Measurements from ENCODE around the gene TPM4. TPM values are rescaled to one million over a fixed set of nuclear protein-coding genes. Genes with fewer than 3 reads are reported as not detected.

Gene TPM4
- total RNA-seq, 2 donors from 2014 or later, result 261 to 388 TPM

DNA sequence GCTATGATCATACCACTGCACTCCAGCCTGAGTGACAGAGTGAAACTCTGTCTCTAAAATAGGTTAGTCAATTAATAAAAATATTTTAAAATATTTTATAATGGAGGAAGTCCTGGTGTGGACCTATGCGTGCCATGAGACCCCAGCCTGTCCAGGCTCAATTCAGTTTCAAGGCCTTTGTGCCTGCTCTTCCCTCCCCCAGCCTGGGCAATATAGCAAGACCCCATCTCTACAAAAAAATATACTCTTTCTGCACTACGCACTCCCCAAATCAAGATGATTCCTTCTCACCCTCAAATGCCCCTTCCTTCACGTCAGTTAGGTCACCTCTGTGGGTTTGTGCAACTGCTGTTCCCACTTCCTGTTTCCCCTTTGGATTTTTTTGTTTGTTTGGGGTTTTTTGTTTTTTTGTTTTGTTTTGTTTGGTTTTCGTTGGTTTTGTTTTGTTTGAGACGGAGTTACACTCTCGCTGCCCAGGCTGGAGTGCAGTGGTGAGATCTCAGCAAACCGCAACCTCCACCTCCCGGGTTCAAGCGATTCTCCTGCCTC is 65.8 kb downstream of the TPM4 start:
- H3K27ac ChIP-seq, result no peak overlapping the region
- H3K4me1 ChIP-seq, result no peaks in the 10 kb centered on the region
- intact Hi-C loops (cut with DNase I), result no loop called here
- no peak overlapping the region for H3K4me3 ChIP-seq
- H3K9me3 ChIP-seq, result no peaks in the 10 kb centered on the region
- no peaks in the 10 kb centered on the region for H3K36me3 ChIP-seq
- no peak for DNase-seq
- TF ChIP-seq CTCF (IDR thresholded peaks at IDR 0.05), result no peak
- no peak overlapping the region for H3K9ac ChIP-seq (ENCODE audit: low read depth in 2 of 2, low read length in 2 of 2)
- H3K27me3 ChIP-seq, result no peaks in the 10 kb centered on the region

- Histone ChIP-seq H3K36me3 (no peaks in the 10 kb centered on the region), H3K9me3 (no peaks in the 10 kb centered on the region), H3K27me3 (no peaks in the 10 kb centered on the region), H3K4me3 (peak within 1 kb of the TSS; percentile 33), H3K9ac (ENCODE audit: low read depth in 2 of 2, low read length in 2 of 2) (peak within 1 kb of the TSS; percentile 75 to 88), H3K27ac (peak within 1 kb of the TSS; percentile 81), H3K4me1 (no peaks in the 10 kb centered on the region)
- intact Hi-C loops (cut with DNase I), result no loop called here
- peak; percentile 92 for DNase-seq
- no peak for TF ChIP-seq CTCF (IDR thresholded peaks at IDR 0.05)
Observed at GRCh38 chr19:16143399-16144215, 67.3 kb downstream of the TPM4 start, which contains the start of gene HSH2D. HSH2D (plus strand) TSS chr19:16143685; CDS start chr19:16148751, 5,066 bp downstream.

GRCh38 chr19:16144216-16144581 is 67.9 kb downstream of the TPM4 start:
- H3K4me3 ChIP-seq, result peak overlapping the region; percentile 33
- intact Hi-C loops (cut with DNase I), result no loop called here
- H3K9me3 ChIP-seq, result no peaks in the 10 kb centered on the region
- peak overlapping the region; percentile 81 for H3K27ac ChIP-seq
- no peaks in the 10 kb centered on the region for H3K36me3 ChIP-seq
- no peak for DNase-seq
- TF ChIP-seq CTCF (IDR thresholded peaks at IDR 0.05), result no peak
- H3K27me3 ChIP-seq, result no peaks in the 10 kb centered on the region
- no peaks in the 10 kb centered on the region for H3K4me1 ChIP-seq
- peak overlapping the region; percentile 75 to 88 for H3K9ac ChIP-seq (ENCODE audit: low read depth in 2 of 2, low read length in 2 of 2)

DNA sequence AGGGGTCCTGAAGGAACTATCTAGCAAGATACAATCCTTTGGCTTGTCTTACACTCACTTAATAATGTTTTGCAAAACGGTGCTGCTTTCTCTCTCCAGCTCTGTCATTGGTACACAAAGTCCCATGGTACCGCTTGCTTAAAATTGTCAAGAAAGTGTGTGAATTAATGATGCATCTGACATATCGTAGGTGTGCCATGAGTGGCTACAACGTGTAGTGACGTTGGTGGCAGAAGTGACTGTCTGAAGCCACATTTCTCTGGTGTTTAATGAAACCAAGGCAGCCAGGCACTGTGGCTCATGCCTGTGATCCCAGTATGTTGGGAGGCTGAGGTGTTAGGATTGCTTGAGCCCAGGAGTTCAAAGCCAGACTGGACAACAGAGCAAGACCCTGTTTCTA is 69.8 kb downstream of the TPM4 start:
- H3K4me3 ChIP-seq, result no peak overlapping the region
- H3K27ac ChIP-seq, result no peak overlapping the region
- no peak for DNase-seq
- H3K9me3 ChIP-seq, result no peaks in the 10 kb centered on the region
- no peaks in the 10 kb centered on the region for H3K36me3 ChIP-seq
- TF ChIP-seq CTCF (IDR thresholded peaks at IDR 0.05), result no peak
- H3K4me1 ChIP-seq, result no peaks in the 10 kb centered on the region
- H3K9ac ChIP-seq (ENCODE audit: low read depth in 2 of 2, low read length in 2 of 2), result peak overlapping the region in 1 of 2 donors; percentile 40
- H3K27me3 ChIP-seq, result no peaks in the 10 kb centered on the region
- intact Hi-C loops (cut with DNase I), result no loop called here

DNA sequence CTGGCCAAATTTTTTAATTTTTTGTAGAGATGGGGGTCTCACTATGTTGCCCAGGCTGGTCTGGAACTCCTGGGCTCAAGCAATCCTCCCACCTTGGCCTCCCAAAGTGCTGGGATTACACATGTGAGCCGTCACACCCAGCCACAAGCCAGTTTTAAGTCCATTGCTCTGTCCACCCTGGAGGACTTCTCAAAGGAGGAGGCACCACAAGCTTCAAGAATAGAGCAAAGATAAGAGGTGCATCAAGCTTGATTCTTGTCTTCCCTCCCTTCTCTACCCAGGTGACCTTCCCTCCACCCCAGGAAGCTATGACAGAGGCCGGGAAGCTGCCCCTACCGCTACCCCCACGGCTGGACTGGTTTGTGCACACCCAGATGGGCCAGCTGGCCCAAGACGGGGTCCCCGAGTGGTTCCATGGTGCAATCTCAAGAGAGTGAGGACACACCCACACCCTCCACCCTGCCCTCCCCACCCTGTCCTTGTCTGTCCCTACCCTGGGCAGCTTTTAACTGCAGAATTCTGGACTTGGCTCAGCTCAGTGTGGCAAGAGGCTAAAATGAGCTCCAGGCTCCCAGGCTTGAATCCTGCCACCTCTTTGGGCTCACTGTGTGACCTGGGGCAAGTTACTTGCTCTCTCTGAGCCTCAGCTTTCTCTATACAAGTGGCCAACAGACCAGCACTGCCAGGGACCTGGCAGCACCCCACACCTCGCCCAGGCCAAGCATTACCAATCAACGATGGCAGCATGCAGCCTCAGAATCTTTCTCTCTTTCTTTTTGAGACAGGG is 72.3 kb downstream of the TPM4 start:
- Histone ChIP-seq H3K9ac (ENCODE audit: low read depth in 2 of 2, low read length in 2 of 2) (no peak overlapping the region), H3K4me1 (no peaks in the 10 kb centered on the region), H3K36me3 (no peaks in the 10 kb centered on the region), H3K9me3 (no peaks in the 10 kb centered on the region), H3K27ac (peak overlapping the region; percentile 9), H3K27me3 (no peaks in the 10 kb centered on the region), H3K4me3 (no peak overlapping the region)
- intact Hi-C loops (cut with DNase I), result no loop called here
- TF ChIP-seq CTCF (IDR thresholded peaks at IDR 0.05), result no peak
- no peak for DNase-seq

Other genes with a start within 250 kb of the TPM4 start
- gene CYP4F2, start 178.4 kb upstream of the TPM4 start, total RNA-seq, result 1 to 10 TPM; 3.9 to 7.0 TPM
- 1 to 10 TPM; 6.7 to 8.1 TPM for gene CYP4F11, start 142.0 kb upstream of the TPM4 start, total RNA-seq
- gene OR10H4, start 127.5 kb upstream of the TPM4 start, total RNA-seq, result not detected
- 100 to 1,000 TPM; 127 to 145 TPM for gene RAB8A, start 35.4 kb downstream of the TPM4 start, total RNA-seq
- 10 to 100 TPM; 13.5 to 14.0 TPM for gene HSH2D, start 67.2 kb downstream of the TPM4 start, total RNA-seq
- gene CIB3, start 97.0 kb downstream of the TPM4 start, total RNA-seq, result not detected
- gene FAM32A, start 108.9 kb downstream of the TPM4 start, total RNA-seq, result 10 to 100 TPM; 76.9 to 78.3 TPM
- gene AP1M1, start 121.4 kb downstream of the TPM4 start, total RNA-seq, result 10 to 100 TPM; 20.0 to 24.4 TPM
- 10 to 100 TPM; 12.9 to 18.7 TPM for gene KLF2, start 248.3 kb downstream of the TPM4 start, total RNA-seq